Activated T-cell treated with anti-CD3 and anti-CD28 coated beads for 1 hour (primary cell): ENCODE measurements around the gene ACOXL.
"Not testable (repeated sequence)": the region's sequence is repeated elsewhere in the genome, so short reads cannot be mapped to it uniquely, and the experiment has no call there.

Source experiments
- DNase-seq: peaks from one replicate; pipeline ENCODE4 v3.0.0-alpha.2; 2020; ENCODE audit warnings: low read depth

Gene ACOXL

GRCh38 chr2:110929528-110929927, 197.2 kb downstream of the ACOXL start:
- no peak for DNase-seq

- no peak for DNase-seq
Observed at GRCh38 chr2:110931648-110932047, 199.3 kb downstream of the ACOXL start.

- no peak for DNase-seq
Observed at GRCh38 chr2:110933420-110933819, 201.0 kb downstream of the ACOXL start.

- no peak for DNase-seq
Observed at GRCh38 chr2:110934948-110935347, 202.6 kb downstream of the ACOXL start.

- DNase-seq = no peak
Observed at GRCh38 chr2:110940376-110940910, 208.1 kb downstream of the ACOXL start.

GRCh38 chr2:110941226-110941625, 208.9 kb downstream of the ACOXL start:
- DNase-seq = no peak

- no peak for DNase-seq
Observed at GRCh38 chr2:110943070-110943634, 210.8 kb downstream of the ACOXL start.

- DNase-seq = no peak
Observed at GRCh38 chr2:110946902-110947301, 214.5 kb downstream of the ACOXL start.

GRCh38 chr2:110948027-110948674, 215.8 kb downstream of the ACOXL start:
- DNase-seq = no peak

- no peak for DNase-seq
Observed at GRCh38 chr2:110950281-110950680, 217.9 kb downstream of the ACOXL start.

- no peak for DNase-seq
Observed at GRCh38 chr2:110955045-110955444, 222.7 kb downstream of the ACOXL start.

GRCh38 chr2:110955556-110955955, 223.2 kb downstream of the ACOXL start:
- no peak for DNase-seq

GRCh38 chr2:110957293-110957692, 224.9 kb downstream of the ACOXL start:
- no peak for DNase-seq

- DNase-seq = no peak
Observed at GRCh38 chr2:110958346-110959119, 226.2 kb downstream of the ACOXL start.

GRCh38 chr2:110959198-110959597, 226.8 kb downstream of the ACOXL start:
- no peak for DNase-seq

GRCh38 chr2:110960281-110960680, 227.9 kb downstream of the ACOXL start:
- DNase-seq = no peak

- no peak for DNase-seq
Observed at GRCh38 chr2:110960954-110961353, 228.6 kb downstream of the ACOXL start.

- not testable (repeated sequence) for DNase-seq
Observed at GRCh38 chr2:110961643-110962042, 229.3 kb downstream of the ACOXL start.

- no peak for DNase-seq
Observed at GRCh38 chr2:110969696-110970095, 237.3 kb downstream of the ACOXL start.

- no peak for DNase-seq
Observed at GRCh38 chr2:110970201-110970600, 237.8 kb downstream of the ACOXL start.

- DNase-seq = no peak
Observed at GRCh38 chr2:110971811-110972210, 239.4 kb downstream of the ACOXL start.

GRCh38 chr2:110973262-110973661, 240.9 kb downstream of the ACOXL start:
- no peak for DNase-seq

GRCh38 chr2:110977403-110977802, 245.0 kb downstream of the ACOXL start:
- no peak for DNase-seq
